ENCODE data around the gene IL16. TPM values are rescaled to one million over a fixed set of nuclear protein-coding genes. Genes with fewer than 3 reads are reported as not detected.

The IL16 gene
- total and polyA plus RNA-seq, 9 of the 15 experiments (the other 6 are each of a cell fraction or from before 2014, with no cell fraction given): 1.4 to 18.8 (median 10.6) TPM

DNA sequence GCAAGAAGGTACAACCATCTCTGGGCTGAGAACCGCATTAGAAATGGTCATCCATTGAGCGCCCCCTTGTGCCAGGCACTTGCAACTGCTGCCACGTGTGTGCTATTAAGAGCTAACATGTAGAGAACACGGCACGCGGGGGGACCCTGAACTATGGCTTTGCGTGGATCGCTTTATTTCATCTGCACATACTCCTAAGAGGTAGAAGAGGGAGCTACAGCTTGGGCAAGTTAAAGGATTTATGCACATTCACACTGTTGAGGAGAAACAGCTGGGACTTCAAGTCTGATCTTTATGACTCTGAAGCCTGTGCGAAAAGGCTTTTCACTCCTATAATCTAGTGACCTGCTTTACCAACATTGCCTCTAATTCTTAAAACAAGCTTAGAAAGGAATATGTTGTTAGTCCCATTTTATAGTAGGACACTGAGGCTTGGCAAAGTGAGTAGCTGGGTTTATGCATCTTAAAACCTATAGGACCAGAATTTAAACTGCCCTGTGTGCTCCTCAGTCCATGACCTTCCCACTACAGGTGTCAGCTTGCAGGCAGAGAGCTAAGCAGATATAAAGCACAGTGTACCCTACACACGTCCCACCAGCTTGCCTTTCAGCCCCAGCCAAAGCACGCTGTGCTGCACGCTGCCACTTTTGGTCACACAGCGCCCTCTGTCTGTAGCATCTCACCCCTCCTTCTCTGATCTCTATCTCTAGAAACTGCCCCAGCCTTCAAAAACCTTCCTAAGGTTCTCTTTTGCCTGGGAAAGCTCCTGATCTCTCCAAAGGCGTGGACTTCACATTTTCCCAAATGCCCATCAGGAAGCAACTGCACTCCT lies 69.5 kb downstream of the IL16 start (continued):
- TF ChIP-seq KDM2B (CRISPR knock-in tag; IDR thresholded peaks at IDR 0.05) (no peak), CXXC5 (CRISPR knock-in tag; IDR thresholded peaks at IDR 0.05) (no peak), BDP1 (IDR thresholded peaks at IDR 0.05; ENCODE audit: insufficient read depth, insufficient read length) (no peak), FUS (optimal IDR thresholded peaks at IDR 0.05; ENCODE audit: low read depth, low read length) (no peak), MXI1 (IDR thresholded peaks at IDR 0.05; ENCODE audit: low read depth, low read length) (peak; percentile 36; the same call in 1 of the 2 replicates), JUND (IDR thresholded peaks at IDR 0.05; ENCODE audit: borderline replicate concordance, low read depth, low read length) (0 out of 2 replicates have a peak, but pooled peaks have one; percentile 36), JUND (tag; IDR thresholded peaks at IDR 0.05; ENCODE audit: borderline replicate concordance, low read depth, low read length) (no peak; the same call in 2 of the 3 replicates)
- TF ChIP-seq, protein P1, sequence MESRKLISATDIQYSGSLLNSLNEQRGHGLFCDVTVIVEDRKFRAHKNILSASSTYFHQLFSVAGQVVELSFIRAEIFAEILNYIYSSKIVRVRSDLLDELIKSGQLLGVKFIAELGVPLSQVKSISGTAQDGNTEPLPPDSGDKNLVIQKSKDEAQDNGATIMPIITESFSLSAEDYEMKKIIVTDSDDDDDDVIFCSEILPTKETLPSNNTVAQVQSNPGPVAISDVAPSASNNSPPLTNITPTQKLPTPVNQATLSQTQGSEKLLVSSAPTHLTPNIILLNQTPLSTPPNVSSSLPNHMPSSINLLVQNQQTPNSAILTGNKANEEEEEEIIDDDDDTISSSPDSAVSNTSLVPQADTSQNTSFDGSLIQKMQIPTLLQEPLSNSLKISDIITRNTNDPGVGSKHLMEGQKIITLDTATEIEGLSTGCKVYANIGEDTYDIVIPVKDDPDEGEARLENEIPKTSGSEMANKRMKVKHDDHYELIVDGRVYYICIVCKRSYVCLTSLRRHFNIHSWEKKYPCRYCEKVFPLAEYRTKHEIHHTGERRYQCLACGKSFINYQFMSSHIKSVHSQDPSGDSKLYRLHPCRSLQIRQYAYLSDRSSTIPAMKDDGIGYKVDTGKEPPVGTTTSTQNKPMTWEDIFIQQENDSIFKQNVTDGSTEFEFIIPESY (CRISPR knock-in tag; IDR thresholded peaks at IDR 0.05): no peak
- TF ChIP-seq, protein P2, sequence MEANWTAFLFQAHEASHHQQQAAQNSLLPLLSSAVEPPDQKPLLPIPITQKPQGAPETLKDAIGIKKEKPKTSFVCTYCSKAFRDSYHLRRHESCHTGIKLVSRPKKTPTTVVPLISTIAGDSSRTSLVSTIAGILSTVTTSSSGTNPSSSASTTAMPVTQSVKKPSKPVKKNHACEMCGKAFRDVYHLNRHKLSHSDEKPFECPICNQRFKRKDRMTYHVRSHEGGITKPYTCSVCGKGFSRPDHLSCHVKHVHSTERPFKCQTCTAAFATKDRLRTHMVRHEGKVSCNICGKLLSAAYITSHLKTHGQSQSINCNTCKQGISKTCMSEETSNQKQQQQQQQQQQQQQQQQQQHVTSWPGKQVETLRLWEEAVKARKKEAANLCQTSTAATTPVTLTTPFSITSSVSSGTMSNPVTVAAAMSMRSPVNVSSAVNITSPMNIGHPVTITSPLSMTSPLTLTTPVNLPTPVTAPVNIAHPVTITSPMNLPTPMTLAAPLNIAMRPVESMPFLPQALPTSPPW (CRISPR knock-in tag; IDR thresholded peaks at IDR 0.05): peak; percentile 21; the same call in 1 of the 2 replicates
- TF ChIP-seq, protein P3, sequence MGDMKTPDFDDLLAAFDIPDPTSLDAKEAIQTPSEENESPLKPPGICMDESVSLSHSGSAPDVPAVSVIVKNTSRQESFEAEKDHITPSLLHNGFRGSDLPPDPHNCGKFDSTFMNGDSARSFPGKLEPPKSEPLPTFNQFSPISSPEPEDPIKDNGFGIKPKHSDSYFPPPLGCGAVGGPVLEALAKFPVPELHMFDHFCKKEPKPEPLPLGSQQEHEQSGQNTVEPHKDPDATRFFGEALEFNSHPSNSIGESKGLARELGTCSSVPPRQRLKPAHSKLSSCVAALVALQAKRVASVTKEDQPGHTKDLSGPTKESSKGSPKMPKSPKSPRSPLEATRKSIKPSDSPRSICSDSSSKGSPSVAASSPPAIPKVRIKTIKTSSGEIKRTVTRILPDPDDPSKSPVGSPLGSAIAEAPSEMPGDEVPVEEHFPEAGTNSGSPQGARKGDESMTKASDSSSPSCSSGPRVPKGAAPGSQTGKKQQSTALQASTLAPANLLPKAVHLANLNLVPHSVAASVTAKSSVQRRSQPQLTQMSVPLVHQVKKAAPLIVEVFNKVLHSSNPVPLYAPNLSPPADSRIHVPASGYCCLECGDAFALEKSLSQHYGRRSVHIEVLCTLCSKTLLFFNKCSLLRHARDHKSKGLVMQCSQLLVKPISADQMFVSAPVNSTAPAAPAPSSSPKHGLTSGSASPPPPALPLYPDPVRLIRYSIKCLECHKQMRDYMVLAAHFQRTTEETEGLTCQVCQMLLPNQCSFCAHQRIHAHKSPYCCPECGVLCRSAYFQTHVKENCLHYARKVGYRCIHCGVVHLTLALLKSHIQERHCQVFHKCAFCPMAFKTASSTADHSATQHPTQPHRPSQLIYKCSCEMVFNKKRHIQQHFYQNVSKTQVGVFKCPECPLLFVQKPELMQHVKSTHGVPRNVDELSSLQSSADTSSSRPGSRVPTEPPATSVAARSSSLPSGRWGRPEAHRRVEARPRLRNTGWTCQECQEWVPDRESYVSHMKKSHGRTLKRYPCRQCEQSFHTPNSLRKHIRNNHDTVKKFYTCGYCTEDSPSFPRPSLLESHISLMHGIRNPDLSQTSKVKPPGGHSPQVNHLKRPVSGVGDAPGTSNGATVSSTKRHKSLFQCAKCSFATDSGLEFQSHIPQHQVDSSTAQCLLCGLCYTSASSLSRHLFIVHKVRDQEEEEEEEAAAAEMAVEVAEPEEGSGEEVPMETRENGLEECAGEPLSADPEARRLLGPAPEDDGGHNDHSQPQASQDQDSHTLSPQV (IDR thresholded peaks at IDR 0.05): peak; percentile 53
- TF ChIP-seq, protein P4, sequence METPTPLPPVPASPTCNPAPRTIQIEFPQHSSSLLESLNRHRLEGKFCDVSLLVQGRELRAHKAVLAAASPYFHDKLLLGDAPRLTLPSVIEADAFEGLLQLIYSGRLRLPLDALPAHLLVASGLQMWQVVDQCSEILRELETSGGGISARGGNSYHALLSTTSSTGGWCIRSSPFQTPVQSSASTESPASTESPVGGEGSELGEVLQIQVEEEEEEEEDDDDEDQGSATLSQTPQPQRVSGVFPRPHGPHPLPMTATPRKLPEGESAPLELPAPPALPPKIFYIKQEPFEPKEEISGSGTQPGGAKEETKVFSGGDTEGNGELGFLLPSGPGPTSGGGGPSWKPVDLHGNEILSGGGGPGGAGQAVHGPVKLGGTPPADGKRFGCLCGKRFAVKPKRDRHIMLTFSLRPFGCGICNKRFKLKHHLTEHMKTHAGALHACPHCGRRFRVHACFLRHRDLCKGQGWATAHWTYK (CRISPR knock-in tag; IDR thresholded peaks at IDR 0.05): 0 out of 2 replicates have a peak, but pooled peaks have one; percentile 29
- TF ChIP-seq, protein P5, sequence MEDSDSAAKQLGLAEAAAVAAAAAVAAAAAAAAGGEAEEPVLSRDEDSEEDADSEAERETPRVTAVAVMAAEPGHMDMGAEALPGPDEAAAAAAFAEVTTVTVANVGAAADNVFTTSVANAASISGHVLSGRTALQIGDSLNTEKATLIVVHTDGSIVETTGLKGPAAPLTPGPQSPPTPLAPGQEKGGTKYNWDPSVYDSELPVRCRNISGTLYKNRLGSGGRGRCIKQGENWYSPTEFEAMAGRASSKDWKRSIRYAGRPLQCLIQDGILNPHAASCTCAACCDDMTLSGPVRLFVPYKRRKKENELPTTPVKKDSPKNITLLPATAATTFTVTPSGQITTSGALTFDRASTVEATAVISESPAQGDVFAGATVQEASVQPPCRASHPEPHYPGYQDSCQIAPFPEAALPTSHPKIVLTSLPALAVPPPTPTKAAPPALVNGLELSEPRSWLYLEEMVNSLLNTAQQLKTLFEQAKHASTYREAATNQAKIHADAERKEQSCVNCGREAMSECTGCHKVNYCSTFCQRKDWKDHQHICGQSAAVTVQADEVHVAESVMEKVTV (CRISPR knock-in tag; IDR thresholded peaks at IDR 0.05): peak; percentile 83
- TF ChIP-seq, protein P6, sequence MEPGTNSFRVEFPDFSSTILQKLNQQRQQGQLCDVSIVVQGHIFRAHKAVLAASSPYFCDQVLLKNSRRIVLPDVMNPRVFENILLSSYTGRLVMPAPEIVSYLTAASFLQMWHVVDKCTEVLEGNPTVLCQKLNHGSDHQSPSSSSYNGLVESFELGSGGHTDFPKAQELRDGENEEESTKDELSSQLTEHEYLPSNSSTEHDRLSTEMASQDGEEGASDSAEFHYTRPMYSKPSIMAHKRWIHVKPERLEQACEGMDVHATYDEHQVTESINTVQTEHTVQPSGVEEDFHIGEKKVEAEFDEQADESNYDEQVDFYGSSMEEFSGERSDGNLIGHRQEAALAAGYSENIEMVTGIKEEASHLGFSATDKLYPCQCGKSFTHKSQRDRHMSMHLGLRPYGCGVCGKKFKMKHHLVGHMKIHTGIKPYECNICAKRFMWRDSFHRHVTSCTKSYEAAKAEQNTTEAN (CRISPR knock-in tag; IDR thresholded peaks at IDR 0.05): no peak
